GM18508 (cell line): ENCODE data around the gene ATAD3B.
"Not testable (repeated sequence)": the region's sequence is repeated elsewhere in the genome, so short reads cannot be mapped to it uniquely, and the experiment has no call there.

Experiments
- ATAC-seq: cut with Tn5 transposase; IDR thresholded peaks from one replicate; pipeline ENCODE4 v1.9.1; 2021; ENCODE audit warnings: moderate number of reproducible peaks; ENCODE audit not compliant: insufficient read depth, unreplicated experiment

Gene ATAD3B

DNA sequence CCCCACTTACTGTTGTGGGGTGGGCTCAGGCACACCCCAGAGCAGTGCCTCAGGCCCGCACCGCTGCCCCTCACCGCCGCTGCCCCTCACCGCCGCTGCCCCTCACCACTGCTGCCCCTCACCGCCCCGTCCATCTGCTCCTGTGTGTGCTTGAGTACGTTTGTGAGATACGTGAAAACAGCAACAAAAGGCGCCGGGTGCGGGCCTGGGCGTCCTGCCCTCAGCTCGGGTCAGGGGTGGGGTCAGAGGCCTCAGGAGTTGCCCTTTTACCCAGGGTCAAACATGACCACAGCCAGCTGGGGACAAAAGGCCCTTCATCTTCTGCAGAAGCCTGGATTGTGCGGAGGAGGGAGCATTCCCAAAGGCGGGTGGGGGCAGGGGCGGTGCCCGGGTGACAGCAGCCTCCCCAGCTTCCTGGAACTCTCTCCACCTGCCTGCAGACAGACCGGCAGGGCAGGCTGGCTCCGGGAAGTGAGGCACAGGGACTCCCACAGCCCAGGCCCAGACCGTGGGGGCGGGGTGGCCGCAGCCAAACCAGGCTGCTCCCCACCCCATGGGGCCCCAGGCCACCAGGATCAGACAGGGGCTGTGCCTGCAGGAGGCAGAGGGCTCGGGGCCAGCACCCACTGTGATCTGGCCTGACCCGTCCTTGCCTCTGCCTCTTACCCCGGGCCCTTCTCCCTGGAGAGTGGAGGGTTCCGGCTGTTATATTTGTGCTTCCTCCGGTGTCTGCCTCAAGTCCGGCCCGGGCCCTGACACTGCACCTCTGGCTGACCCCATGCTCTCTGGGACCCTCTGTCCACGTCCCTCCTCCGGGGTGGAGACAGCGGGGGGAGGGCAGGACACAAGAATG, 38.4 kb upstream of the ATAD3B start:
- ATAC-seq = no peak

DNA sequence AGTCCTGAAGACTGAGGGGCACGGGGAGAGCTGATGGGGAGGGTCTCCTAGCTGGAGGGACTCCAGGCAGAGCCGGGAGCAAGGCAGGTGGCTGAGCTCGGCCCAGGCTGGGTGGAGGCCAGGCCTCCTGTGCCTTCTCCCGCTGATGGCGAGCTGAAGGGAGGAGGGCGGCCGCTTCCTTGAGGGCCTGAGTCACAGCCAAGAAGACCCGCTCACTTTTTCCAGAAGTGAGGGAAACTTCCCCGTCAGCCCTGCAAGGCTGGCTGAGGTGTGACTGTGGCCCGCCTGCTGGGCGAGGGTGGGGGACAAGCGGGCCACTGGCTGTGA, 37.8 kb upstream of the ATAD3B start:
- no peak for ATAC-seq

DNA sequence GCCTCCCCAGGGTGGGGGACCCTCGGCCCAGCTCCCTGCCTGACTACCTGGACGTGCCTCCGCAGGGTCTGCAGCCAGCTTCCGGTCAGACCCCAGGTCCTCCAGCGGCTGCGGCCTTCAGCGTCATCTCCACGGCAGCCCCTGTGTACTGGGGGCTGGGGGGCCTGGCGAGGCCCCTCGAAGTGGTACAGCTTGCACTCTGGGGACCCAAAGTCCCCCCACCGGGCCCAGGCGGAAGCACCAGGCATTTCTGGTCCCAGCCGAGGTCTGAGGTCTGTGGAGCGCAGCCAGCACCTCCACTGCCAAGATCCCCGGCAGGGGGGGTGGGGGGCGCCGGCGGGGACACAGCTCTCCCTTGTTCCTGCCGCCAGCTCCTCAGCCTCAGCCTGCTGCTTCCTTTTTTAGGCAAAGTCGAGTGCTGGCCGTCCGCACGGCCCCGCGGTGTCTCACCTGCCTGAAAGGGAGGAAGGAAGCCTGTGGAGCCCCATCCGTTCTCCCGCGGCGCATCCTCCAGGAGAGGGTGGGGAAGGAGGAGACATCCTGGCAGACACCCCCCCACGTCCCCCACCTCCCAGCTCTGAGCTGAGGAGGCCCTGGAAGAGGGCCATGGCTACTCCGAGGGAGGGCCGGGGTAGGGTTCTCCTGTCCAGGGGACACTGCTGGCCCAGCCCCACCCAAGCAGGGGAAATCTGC, 37.3 kb upstream of the ATAD3B start:
- no peak for ATAC-seq

DNA sequence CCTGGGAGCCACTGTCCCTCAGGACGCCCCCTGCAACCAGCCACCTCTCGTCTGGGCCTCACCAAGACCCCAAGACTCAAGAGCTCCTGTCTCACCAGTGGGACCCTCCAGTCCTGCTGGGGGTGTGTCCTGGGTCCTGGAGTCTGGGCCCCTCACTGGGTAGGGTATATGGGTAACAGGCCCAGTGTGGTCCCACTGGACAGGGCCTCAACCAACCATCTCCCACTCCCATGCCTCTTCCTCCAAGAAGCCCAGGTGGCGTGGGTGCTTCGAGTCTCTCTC, 36.8 kb upstream of the ATAD3B start:
- ATAC-seq = no peak

DNA sequence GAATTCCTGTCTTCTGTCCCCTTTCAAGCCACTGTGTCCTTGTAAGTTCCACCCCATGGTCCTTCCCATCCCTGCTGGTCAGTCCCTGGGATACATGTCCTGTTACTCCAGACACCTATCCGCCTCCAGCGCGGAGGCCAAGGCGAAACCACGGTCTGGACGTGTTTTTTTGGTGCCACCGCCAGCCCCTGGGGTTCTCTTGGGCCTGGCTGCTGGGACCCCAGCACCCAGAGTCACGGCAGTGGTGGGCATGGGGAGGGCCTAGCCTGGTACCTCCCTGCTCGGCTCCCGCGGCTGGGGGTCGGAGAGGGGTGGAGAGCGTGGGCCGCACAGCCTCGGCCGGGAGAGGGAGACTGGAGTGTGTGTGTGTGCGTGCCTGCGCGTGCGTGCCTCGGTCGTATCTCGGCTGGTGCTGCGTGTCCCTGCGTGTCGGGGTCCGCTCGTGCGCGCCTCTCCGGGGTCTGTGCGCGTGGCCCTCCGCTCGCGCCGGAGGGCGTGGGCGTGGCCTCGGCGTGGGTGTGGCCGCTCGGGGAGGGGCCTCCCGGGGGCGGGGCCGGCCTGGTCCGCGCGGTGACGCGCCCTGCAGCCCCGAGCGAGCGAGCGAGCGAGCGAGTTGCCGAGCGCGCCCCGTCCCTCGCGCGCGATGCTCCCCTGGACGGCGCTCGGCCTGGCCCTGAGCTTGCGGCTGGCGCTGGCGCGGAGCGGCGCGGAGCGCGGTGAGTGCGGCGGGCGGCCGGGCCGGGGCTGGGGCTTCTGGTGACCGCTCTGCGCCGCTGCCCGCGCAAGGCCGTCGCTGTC, 36.3 kb upstream of the ATAD3B start, which contains the start of gene VWA1:
Gene VWA1, plus strand, starts transcription at position 585 of the 798 bp plus-strand sequence. Its CDS starts 59 bp downstream, at position 644.
- ATAC-seq = no peak

DNA sequence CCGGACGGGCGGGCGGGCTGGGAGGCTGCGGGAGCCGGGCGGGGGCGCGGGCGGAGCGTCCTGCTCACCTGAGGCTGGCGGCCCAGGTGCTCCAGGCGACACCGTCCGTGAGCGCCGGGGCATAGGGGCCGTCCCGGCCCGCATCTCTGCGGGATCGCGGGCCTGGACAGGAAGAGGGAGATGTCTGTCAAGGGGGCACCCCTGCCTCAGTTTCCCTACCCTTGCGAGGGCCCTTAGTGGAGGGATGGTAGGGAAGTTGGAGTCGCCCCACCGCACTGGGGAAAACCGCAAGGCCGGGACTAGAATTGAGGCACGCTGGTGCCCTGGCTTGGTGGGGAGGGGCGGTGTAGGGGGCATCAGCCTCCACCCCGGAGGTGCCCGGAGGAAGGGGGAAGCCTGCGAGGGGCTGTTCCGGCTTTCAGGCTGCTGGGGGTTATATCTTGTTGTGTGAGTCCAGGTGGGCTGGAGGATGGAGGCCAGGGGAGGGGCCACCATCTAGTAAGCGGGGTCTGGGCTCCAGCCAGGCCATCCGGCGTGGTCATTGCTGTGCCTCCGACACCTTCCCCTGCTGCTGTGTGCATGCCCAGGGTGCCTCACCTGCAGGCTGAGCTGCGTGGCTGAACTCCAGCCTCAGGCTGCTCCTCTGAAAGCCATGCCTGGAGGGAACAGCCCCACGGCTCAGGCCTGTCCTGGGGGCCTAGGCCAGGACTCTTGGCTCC, 35.5 kb upstream of the ATAD3B start:
- ATAC-seq = no peak

DNA sequence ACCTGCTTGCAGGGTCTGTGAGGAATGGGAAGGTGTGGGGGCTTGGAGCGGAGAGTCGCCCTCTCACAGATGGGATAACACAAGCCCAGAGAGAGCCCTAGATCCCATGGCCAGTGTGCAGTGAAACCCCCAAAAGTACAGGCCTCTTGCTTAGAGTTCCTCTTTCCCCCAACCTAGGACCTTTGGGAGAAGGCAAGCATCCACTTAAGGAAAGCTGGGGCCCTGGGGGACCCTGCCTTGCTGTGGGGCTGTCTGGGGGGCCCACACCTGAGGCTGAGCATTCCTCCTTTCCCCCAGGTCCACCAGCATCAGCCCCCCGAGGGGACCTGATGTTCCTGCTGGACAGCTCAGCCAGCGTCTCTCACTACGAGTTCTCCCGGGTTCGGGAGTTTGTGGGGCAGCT, 34.9 kb upstream of the ATAD3B start:
- ATAC-seq = no peak

DNA sequence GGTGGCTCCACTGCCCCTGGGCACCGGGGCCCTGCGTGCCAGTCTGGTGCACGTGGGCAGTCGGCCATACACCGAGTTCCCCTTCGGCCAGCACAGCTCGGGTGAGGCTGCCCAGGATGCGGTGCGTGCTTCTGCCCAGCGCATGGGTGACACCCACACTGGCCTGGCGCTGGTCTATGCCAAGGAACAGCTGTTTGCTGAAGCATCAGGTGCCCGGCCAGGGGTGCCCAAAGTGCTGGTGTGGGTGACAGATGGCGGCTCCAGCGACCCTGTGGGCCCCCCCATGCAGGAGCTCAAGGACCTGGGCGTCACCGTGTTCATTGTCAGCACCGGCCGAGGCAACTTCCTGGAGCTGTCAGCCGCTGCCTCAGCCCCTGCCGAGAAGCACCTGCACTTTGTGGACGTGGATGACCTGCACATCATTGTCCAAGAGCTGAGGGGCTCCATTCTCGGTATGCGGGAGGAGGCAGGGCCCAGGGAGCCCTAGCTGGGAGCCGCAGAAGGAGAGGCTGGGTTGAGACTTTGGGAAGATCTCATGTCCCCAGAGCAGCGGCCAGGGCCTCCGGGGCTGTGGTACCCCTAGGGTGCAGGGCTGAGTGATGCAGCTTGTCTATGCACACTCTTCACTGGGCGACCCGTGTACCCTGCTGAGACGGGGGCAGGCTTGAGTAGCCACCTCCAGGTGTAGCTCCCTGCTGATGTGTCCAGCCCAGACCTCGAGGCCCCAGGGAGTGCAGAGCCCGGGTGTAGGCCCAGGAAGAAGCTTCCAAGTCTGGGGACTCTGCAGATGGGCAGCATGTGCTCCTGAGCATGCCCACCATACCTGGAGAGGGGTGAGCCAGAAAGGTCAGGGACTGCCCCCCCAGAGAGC, 34.3 kb upstream of the ATAD3B start:
- no peak for ATAC-seq

DNA sequence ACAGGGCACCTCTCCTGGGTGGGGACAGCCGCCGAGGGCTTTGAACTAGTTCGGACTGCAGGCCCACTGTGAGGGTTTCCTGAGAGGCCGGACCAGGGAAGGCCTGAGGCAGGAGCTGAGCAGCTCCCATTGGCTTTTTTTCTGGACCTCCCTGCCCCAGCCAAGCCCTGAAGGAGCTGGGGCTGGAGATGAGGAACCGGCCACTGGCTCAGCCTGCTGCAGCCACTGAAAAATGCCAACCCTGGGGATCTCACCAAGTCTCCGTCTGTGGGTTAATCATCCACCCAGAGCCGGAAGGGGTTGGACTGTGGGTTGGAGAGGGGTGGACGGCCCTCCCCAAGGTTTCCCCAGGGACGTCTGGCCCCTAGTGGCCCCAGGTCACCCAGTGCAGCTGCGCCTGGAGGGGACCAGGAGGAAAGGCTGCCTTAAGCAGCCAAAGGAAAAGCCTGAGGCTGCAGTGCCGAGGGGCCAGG, 33.6 kb upstream of the ATAD3B start:
- no peak for ATAC-seq

DNA sequence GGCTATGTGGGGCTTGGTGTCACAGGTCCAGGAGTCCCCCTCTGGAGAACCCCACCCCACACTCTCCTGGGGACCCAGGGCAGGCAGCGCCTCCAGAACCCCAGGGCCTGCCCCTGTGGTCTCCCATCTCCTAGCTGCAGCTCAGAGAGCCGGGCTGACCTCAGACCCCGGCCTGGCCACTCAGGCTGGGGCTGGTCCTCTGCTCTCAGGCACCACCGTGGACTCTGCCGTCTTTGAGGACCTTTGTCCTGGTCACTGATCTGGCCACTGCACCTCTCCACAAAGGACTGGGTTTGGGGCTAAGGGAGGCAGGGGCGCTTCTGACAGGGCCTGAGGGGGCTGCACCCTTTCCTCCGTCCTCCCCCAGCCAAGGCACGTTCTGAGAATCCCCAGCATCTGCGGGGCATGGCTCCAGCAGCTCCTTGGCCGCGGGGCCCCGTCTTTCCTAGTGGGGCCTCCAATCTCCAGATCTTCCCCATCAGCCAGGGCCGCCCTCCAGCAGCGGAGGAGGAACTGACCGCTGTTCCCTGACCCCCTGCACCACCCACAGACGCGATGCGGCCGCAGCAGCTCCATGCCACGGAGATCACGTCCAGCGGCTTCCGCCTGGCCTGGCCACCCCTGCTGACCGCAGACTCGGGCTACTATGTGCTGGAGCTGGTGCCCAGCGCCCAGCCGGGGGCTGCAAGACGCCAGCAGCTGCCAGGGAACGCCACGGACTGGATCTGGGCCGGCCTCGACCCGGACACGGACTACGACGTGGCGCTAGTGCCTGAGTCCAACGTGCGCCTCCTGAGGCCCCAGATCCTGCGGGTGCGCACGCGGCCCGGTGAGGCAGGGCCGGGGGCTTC, 32.8 kb upstream of the ATAD3B start:
- no peak for ATAC-seq

DNA sequence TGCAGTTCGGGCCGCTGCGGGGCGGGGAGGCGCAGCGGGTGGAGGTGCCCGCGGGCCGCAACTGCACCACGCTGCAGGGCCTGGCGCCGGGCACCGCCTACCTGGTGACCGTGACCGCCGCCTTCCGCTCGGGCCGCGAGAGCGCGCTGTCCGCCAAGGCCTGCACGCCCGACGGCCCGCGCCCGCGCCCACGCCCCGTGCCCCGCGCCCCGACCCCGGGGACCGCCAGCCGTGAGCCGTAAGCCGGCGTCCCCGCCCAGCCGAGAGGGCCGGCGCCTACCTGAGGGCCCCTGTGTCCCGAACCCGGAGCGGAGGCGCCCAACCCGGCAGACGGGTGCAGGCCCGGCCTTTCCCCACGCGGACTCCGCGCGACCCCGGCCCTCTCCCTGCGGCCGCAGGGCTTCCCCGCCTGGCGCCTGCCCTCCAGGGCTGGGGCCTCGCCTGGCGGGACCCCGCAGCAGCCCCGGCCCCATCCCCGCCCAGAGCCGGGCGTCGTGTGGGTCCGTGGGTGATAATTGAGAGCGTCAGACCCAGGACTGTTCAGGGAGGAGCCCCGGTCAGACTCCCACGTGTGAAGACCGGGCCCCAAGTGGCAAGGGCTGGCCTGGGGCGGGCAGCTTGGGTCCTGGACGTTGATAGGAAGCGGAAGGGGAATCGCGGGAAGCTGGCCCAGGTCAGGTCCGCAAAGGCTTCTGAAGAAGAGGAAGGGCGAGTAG, 31.9 kb upstream of the ATAD3B start:
- ATAC-seq = no peak

DNA sequence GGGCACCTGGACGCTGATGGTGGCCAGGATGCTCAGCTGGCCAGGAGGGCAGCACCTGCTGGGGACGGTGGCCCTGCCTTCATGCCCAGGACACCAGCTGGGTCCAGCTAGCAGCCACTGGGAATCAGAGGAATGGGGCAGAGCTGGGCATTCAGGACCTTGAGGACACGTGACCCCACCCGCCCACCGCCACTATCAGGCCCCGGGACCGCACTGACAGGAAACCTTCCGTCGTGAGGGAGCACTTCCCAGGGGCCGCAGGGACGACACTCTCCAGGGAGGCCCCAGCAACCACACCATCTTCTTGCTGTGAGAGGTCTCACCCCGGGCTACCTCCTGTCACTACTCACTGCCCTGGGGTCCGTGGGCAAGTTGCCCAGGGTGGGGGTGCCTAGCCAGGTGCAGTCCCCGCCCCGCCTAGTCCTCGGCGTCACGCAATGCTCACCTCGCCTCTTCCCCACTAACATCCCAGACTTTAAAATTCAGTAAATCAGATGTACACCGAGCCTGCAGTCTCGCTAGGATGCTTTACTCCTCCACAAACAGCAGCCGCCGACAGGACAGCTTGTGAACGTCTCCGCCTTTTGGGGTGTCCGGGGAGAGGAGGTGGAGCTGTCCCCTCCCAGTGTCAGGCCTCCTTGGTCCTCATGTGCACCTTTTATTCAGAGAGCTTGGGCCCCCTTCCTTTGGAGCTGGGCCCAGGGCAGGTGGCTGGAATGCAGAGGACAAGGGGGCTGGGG, 31.1 kb upstream of the ATAD3B start:
- no peak for ATAC-seq

DNA sequence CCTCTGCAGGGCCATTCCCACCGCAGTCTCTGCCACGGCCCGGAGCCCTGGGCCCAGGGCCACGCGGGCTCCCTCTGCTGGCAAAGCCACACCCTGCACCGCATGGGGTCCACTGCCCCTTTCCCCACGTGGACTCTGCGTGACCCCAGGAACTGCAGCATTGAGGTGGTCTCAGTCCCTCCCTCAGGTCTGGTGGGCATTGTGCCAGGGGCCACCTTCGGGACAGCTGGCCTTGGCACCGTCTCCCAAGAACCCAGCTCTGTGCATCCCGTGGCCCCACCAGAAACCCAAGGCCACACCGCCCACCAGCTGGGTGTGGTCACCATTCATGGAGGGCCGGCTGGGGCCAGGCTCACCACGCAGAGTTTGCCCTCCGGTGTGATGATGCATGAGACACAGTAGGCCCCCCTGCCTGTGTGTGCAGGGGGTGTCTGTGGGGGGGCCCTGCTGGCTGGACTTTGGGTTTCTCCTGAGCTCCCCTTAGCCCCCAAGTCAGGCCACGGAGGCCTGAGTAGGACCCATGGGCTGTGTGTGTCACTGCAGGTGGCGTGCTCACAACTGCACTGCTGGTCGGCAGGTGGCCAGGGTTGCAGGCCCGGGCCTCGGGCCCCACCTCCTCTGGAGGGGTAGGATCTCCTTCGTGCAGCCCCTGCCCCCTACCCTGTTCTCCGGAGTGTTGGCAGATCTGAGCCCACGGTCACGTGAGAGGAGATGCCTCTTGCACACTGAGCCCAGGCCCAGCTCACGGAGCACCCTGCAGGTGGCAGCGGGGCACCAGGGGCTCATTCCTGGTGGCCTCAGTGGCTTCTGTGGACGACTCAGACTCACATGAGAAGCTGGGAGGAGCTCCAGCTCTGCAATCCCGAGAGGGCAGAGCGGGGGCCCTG, 30.3 kb upstream of the ATAD3B start:
- ATAC-seq = no peak

DNA sequence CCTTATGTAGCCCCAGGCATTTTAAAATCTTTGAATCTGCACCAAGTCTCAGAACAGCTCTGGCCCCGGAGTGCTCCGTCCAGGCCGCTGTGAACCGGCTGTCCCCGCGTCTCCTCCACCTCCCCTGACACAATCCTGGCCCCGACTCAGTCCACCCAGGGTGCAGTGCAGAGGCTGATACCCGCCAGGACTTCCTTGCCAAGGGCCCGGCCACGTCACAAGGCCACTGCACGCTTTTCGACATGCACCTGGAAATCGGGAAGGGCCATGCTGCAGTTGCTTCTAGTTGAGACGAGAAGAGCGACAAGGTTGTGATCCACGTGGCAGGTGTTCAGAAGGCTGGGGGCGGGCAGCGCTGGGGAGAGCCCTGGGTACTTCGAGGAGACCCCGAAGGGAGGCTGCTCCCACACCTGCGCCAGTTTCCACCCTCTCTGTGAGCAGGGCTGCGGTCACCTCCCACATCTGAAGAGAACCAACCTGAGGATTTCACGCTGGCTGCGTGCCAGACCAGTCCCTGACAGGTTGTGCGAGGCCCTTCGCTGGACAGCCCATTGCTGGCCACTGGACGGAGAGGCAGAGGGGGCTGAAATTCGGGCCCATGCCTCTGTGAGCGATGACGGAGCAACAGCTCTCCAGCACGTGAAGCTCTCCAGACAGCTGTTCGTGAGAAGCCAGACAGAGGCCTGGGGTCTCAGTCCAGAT, 29.3 kb upstream of the ATAD3B start:
- ATAC-seq = no peak

DNA sequence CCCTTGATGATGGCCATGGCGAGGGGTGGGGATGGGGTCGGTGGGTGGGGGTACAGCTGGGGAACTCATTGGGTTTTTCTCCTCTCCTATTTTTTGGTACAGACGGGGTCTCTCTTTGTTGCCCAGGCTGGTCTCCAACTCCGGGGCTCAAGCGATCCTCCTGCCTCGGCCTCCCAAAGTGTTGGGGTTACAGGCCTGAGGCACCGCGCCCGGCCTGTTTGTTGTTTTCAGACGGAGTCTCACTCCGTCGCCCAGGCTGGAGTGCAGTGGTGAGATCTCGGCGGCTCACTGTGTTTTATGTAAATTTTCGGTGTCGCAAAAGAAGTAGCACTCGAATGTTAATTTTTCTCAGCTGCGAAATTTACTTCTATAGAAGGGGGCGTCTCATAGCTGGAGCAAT, 24.9 kb upstream of the ATAD3B start:
- not testable (repeated sequence) for ATAC-seq
